IPS-15b (cell line): ENCODE results near the gene RALGPS2.
"Not testable (repeated sequence)": the region's sequence is repeated elsewhere in the genome, so short reads cannot be mapped to it uniquely, and the experiment has no call there.

Experiments used
- H3K27me3 ChIP-seq: one replicate; pipeline ENCODE4 v1.6.1; 2013; ENCODE audit warnings: low read length; ENCODE audit not compliant: control insufficient read depth, insufficient read depth
- H3K36me3 ChIP-seq: one replicate; pipeline ENCODE4 v1.6.1; 2013; ENCODE audit warnings: low read length; ENCODE audit not compliant: control insufficient read depth, insufficient read depth
- H3K4me1 ChIP-seq: one replicate; pipeline ENCODE4 v1.6.1; 2013; ENCODE audit warnings: mild to moderate bottlenecking, low read length; ENCODE audit not compliant: control insufficient read depth, insufficient read depth
- H3K4me3 ChIP-seq: one replicate; pipeline ENCODE4 v1.5.1; 2013; ENCODE audit warnings: low read depth, low read length
- H3K9ac ChIP-seq: one replicate; pipeline ENCODE4 v1.6.1; 2013; ENCODE audit warnings: low read depth, mild to moderate bottlenecking, low read length
- H3K9me3 ChIP-seq: one replicate; pipeline ENCODE4 v1.6.1; 2013; ENCODE audit warnings: mild to moderate bottlenecking, low read length; ENCODE audit not compliant: control insufficient read depth, insufficient read depth

The RALGPS2 gene

GRCh38 chr1:178726087-178726517, 1.1 kb downstream of the RALGPS2 start:
- H3K4me1 ChIP-seq: peaks cover 9% of the 10 kb centered on the region
- peak overlapping the region; percentile 82 for H3K4me3 ChIP-seq
- H3K36me3 ChIP-seq: no peaks in the 10 kb centered on the region
- H3K9me3 ChIP-seq: no peaks in the 10 kb centered on the region
- H3K27me3 ChIP-seq: no peaks in the 10 kb centered on the region
- peak overlapping the region; percentile 63 for H3K9ac ChIP-seq

- Histone ChIP-seq H3K27me3 (no peaks in the 10 kb centered on the region), H3K4me3 (peak overlapping the region; percentile 82), H3K4me1 (peaks cover 9% of the 10 kb centered on the region), H3K9ac (peak overlapping the region; percentile 51), H3K36me3 (no peaks in the 10 kb centered on the region), H3K9me3 (no peaks in the 10 kb centered on the region)
Observed at GRCh38 chr1:178726545-178726944, 1.5 kb downstream of the RALGPS2 start.

GRCh38 chr1:178727014-178727895, 2.2 kb downstream of the RALGPS2 start:
- Histone ChIP-seq H3K27me3 (no peaks in the 10 kb centered on the region), H3K9ac (peak overlapping the region; percentile 13), H3K4me3 (peak overlapping the region; percentile 82), H3K36me3 (no peaks in the 10 kb centered on the region), H3K4me1 (peaks cover 9% of the 10 kb centered on the region), H3K9me3 (no peaks in the 10 kb centered on the region)

- Histone ChIP-seq H3K4me3 (no peak overlapping the region), H3K9me3 (no peaks in the 10 kb centered on the region), H3K4me1 (no peaks in the 10 kb centered on the region), H3K27me3 (no peaks in the 10 kb centered on the region), H3K9ac (no peak overlapping the region), H3K36me3 (no peaks in the 10 kb centered on the region)
Observed at GRCh38 chr1:178733972-178734371, 8.9 kb downstream of the RALGPS2 start.

- H3K36me3 ChIP-seq: no peaks in the 10 kb centered on the region
- no peaks in the 10 kb centered on the region for H3K9me3 ChIP-seq
- H3K9ac ChIP-seq: no peak overlapping the region
- H3K27me3 ChIP-seq: no peaks in the 10 kb centered on the region
- H3K4me1 ChIP-seq: no peaks in the 10 kb centered on the region
- no peak overlapping the region for H3K4me3 ChIP-seq
Observed at GRCh38 chr1:178738780-178739179, 13.7 kb downstream of the RALGPS2 start.

GRCh38 chr1:178739285-178740045, 14.4 kb downstream of the RALGPS2 start:
- H3K9ac ChIP-seq: no peak overlapping the region
- H3K36me3 ChIP-seq: no peaks in the 10 kb centered on the region
- H3K4me1 ChIP-seq: no peaks in the 10 kb centered on the region
- H3K27me3 ChIP-seq: no peaks in the 10 kb centered on the region
- no peak overlapping the region for H3K4me3 ChIP-seq
- H3K9me3 ChIP-seq: no peaks in the 10 kb centered on the region

GRCh38 chr1:178740491-178740890, 15.4 kb downstream of the RALGPS2 start:
- Histone ChIP-seq H3K27me3 (no peaks in the 10 kb centered on the region), H3K4me3 (no peak overlapping the region), H3K4me1 (no peaks in the 10 kb centered on the region), H3K9me3 (no peaks in the 10 kb centered on the region), H3K36me3 (no peaks in the 10 kb centered on the region), H3K9ac (no peak overlapping the region)

- H3K27me3 ChIP-seq: no peaks in the 10 kb centered on the region
- no peaks in the 10 kb centered on the region for H3K36me3 ChIP-seq
- no peaks in the 10 kb centered on the region for H3K4me1 ChIP-seq
- H3K4me3 ChIP-seq: no peak overlapping the region
- no peaks in the 10 kb centered on the region for H3K9me3 ChIP-seq
- no peak overlapping the region for H3K9ac ChIP-seq
Observed at GRCh38 chr1:178740924-178741323, 15.9 kb downstream of the RALGPS2 start.

GRCh38 chr1:178743801-178744200, 18.8 kb downstream of the RALGPS2 start:
- Histone ChIP-seq H3K27me3 (no peaks in the 10 kb centered on the region), H3K4me1 (no peaks in the 10 kb centered on the region), H3K36me3 (no peaks in the 10 kb centered on the region), H3K9ac (no peak overlapping the region), H3K9me3 (no peaks in the 10 kb centered on the region), H3K4me3 (no peak overlapping the region)

- Histone ChIP-seq H3K36me3 (no peaks in the 10 kb centered on the region), H3K27me3 (no peaks in the 10 kb centered on the region), H3K4me1 (no peaks in the 10 kb centered on the region), H3K9ac (no peak overlapping the region), H3K4me3 (no peak overlapping the region), H3K9me3 (no peaks in the 10 kb centered on the region)
Observed at GRCh38 chr1:178745260-178745659, 20.2 kb downstream of the RALGPS2 start.

- H3K9me3 ChIP-seq: no peaks in the 10 kb centered on the region
- H3K36me3 ChIP-seq: no peaks in the 10 kb centered on the region
- H3K27me3 ChIP-seq: no peaks in the 10 kb centered on the region
- no peak overlapping the region for H3K9ac ChIP-seq
- no peaks in the 10 kb centered on the region for H3K4me1 ChIP-seq
- H3K4me3 ChIP-seq: no peak overlapping the region
Observed at GRCh38 chr1:178746345-178746744, 21.3 kb downstream of the RALGPS2 start.

- not testable (repeated sequence) for H3K9ac ChIP-seq, H3K36me3 ChIP-seq, H3K9me3 ChIP-seq, H3K4me1 ChIP-seq, H3K4me3 ChIP-seq, H3K27me3 ChIP-seq
Observed at GRCh38 chr1:178747361-178747760, 22.3 kb downstream of the RALGPS2 start.
